Gastrocnemius medialis (tissue), 4 donors: ENCODE results near the gene PROCA1.

Experiments used
- POLR2A ChIP-seq, 2 donors: fragments of 450-650 bp; IDR thresholded peaks; one replicate each; pipeline ENCODE4 v1.6.1; 2017; ENCODE audit warnings: antibody characterized with exemption in 2 of 2, mild to moderate bottlenecking in 2 of 2, moderate library complexity in 2 of 2
- TF ChIP-seq, protein P1 (sequence below), 5 experiments: fragments of 450-650 bp in 3 of 5; fragments of 200-600 bp in 2 of 5; sonication (generic) in 2 of 5; IDR thresholded peaks in 4 of 5; conservative IDR thresholded peaks in 1 of 5; 1 replicate in 4 of 5; 2 replicates in 1 of 5; pipeline ENCODE4 v1.5.1; 2016 to 2019; ENCODE audit warnings: antibody characterized with exemption in 5 of 5, mild to moderate bottlenecking in 3 of 5, moderate library complexity in 3 of 5

DNA sequence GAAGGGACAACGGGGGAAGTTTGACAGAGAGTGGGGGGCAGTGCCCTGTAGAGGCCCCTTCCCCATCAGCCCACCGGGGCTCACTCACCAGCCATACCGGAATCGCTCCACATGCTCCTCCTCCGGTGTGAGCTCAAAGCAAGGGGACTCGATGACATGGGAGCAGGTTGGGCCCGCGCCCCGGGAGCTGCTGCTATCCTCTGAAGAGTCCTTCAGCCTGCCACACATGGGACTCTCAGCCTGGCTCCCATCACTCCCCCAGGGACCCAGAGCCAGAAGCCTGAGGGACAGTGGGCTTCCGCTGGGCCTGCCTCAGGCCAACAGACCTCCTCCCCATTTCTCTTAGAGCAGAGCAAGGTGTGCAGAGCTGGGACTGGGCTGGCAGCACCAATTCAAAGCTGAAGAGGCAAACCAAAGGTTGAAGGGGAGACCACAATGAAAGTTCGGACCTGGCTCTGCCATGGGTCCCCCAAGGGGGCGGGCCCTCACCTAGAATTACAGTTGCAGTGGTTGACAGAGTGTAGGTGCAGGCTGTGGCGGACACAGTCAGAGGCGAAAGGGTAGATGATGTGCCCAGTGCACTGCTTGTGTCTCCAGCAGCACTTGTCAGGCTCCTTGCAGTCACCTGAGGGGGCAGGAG lies 7.3 kb downstream of the PROCA1 start:
- TF ChIP-seq, protein P1, sequence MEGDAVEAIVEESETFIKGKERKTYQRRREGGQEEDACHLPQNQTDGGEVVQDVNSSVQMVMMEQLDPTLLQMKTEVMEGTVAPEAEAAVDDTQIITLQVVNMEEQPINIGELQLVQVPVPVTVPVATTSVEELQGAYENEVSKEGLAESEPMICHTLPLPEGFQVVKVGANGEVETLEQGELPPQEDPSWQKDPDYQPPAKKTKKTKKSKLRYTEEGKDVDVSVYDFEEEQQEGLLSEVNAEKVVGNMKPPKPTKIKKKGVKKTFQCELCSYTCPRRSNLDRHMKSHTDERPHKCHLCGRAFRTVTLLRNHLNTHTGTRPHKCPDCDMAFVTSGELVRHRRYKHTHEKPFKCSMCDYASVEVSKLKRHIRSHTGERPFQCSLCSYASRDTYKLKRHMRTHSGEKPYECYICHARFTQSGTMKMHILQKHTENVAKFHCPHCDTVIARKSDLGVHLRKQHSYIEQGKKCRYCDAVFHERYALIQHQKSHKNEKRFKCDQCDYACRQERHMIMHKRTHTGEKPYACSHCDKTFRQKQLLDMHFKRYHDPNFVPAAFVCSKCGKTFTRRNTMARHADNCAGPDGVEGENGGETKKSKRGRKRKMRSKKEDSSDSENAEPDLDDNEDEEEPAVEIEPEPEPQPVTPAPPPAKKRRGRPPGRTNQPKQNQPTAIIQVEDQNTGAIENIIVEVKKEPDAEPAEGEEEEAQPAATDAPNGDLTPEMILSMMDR (IDR thresholded peaks at IDR 0.05 in 4 of 5, conservative IDR thresholded peaks at IDR 0.05 in 1 of 5) = no peak
- no peak for TF ChIP-seq POLR2A (IDR thresholded peaks at IDR 0.05)
